ENCODE results near the gene CCDC77.

The CCDC77 gene

GRCh38 chr12:454833-455232 is 53.4 kb downstream of the CCDC77 start:
- DNase-seq = no peak

GRCh38 chr12:455821-456220 is 54.4 kb downstream of the CCDC77 start:
- DNase-seq = no peak

DNA sequence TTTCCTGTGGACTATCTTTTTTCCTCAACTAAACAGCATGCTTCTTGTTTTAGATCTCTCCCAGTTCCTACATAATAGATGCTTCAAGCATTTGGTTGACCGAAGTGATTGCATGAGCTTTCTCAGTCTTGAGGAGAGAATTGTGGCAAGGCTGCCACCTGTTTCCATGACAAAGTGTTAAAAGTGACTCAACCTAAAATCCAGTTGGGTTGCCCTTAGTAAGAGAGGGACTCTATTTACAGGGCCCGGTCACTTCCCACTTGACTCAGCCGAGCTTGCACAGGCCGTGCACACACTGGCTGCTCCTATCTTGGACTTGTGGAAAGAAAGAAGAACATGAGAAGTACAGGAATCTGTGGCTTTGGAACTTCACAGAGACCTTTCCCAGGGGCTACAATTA is 56.2 kb downstream of the CCDC77 start:
- no peak for DNase-seq

DNA sequence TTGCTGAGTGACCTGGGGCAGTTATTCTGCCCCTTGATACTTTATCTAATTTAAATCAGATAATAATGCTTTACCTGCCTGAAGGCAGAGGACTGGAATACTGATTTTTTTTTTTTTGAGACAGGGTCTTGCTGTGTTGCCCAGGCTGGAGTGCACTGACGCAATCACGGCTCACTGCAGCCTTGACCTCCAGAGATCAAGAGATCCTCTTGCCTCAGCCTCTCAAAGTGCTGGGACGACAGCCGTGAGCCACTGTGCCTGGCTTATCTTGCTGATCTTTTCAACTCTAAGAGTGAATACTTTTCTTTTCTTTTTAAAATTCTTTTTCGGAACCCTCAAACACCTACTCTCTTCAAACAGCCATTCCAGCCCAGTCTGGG is 57.6 kb downstream of the CCDC77 start:
- peak; percentile 15 for DNase-seq

DNA sequence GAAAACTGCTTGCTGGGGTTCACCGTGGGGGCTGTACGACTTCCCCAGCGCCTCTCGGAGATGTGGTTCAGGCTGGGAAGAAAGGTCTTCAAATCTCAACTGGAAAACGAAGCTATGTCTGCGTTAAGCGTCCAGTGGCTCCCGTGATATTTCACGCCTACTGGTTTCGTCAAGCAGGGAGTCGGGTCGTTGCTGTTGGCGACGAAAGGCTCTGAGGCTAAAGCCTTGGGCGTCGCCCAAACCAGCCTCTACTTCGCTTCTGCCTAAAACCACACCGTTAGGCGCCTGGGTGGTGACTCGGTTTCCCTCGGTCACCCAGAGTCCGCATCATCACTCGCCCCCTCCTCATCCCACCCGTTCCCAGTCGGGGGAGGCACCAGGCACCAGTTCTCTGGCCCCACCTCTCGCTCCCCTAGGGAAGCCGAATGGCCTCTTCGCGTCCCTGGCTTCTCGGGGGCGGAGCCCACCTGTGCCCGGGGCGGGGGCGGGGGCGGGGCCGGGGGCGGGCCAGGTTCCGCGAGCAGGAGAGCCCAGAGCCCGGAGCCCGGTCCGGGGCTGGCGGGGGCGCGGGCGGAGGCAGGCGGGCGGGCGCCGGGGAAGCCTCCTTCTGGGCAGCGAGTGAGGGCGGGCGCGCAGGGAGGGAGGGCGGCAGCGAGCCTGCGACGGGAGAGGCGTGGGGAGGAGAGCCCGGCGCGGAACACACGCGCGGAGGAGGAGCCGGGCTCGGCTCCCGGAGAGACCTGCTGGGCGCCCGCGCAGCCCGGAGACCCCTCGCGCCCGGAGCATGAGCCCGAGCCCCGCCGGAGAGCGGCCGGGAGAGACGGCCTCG is 58.2 kb downstream of the CCDC77 start, which contains the start of gene B4GALNT3:
Gene B4GALNT3, plus strand, starts transcription at position 510 of the 829 bp plus-strand sequence. CDS start 438 bp downstream, outside the sequence.
- peak; percentile 73 for DNase-seq

- peak; percentile 53 for DNase-seq
Measured at GRCh38 chr12:460261-461230, 59.1 kb downstream of the CCDC77 start.

DNA sequence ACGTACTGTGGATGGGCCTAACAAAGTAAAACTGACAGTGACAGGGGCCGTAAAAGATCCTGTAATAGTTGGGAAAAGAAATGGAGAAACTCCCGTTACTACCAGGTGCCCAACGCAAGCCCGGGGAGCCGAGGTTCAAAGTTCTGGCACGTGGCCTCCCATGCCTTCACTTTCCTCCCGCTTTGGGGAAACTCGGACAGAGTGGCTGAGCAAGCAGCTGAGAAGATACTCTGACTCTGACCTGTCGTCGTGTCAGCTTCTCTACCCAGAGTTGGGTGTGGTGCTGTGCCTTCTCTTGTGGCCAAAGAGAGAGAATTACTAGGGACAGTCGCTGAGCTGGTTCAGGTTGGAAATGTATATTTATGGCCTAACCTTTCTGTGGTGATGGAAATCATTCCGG is 60.0 kb downstream of the CCDC77 start:
- no peak for DNase-seq

- DNase-seq = no peak
Measured at GRCh38 chr12:462936-463705, 61.7 kb downstream of the CCDC77 start.

- DNase-seq = no peak
Measured at GRCh38 chr12:464484-465267, 63.2 kb downstream of the CCDC77 start.

DNA sequence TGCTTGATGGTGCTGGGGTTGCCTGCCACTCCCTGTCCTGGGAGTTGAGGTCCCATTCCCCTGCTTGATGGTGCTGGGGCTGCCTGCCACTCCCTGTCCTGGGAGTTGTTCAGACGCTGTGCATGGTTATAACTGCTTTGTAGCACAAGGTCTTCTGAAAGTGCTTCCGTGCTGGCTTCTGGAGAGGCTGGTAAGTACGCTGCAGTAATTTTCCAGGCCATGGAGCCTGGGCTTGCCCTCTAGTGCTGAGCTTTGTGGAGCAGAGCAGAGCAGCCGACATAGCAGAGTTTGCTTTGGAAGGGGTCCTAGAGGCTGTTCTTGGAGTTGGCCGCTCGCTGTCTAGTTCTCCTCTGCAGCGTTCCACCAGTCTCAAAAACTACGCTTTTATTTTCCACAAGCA is 64.6 kb downstream of the CCDC77 start:
- no peak for DNase-seq

- DNase-seq = no peak
Measured at GRCh38 chr12:466762-467161, 65.3 kb downstream of the CCDC77 start.

DNA sequence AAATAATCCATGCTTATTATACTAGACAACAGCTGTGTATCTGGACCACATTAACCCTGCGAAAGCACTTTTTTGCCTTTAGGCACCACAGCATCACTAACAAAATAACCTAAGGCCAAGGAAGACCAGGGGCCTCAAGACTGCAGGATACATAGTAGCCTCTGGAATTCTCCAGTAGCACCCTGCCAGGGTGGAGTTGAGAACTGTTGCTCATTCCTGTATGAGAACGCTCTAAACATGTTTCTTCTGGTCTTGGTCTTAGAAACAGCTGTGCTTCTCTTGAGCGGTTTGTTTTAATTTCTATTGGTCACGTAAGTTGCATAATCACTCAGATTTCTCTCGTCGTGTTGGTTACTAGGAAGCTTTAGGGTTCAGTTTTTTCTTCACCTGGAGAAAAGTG is 66.1 kb downstream of the CCDC77 start:
- DNase-seq = no peak

DNA sequence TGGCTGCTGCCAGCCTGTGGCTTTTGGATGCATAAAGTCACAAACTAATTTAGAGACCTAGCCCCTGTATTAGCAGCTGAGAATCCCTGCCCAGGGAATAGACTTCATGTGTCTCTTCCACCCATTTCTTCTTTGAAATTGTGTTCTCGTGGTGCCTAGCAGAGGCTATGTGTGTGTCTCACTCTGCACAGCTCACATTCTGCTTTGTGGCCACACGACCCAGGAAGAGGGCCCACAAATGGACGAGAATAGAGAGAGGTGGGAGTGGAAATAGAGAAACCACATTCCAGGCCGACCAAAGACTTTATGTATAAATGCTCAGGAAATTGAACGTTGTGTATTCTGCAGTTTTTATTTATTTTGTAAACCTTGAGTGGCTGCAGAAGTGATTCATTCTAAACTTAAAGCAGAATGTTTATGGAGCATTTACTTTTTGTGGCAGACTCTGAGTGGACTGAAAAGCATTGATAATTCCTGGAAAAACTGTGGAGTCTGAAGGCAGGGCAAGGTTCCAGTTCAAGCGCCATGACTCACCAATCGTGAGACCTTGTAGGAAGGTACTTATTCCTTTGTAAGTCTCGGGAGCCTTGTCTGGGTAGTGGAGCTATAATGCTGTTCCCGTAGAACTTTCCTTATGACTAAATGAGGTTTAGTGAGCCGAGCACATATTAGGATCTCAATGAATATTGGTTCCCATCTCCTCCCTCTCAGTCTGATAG is 67.4 kb downstream of the CCDC77 start:
- DNase-seq = no peak

DNA sequence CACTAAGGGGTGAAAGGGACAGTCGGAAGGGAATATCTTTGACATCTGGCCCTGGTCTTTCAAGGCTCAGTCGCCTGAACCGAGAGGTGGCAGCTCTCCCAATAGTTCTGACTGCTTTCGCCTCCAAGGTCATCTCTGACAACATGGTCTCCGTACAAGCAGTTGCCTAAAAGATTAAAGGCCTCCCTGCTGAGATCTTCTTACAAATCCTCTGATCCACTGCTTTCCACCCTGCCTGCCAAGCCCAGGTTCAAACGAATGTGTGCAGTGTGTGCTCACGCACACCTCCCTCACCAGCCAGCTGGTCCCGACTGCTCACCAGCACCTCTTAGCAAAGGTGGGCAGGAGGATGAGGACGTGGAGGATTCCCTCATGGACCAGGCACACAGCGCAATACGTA is 68.7 kb downstream of the CCDC77 start:
- DNase-seq = no peak

GRCh38 chr12:473198-473597 is 71.8 kb downstream of the CCDC77 start:
- no peak for DNase-seq

DNA sequence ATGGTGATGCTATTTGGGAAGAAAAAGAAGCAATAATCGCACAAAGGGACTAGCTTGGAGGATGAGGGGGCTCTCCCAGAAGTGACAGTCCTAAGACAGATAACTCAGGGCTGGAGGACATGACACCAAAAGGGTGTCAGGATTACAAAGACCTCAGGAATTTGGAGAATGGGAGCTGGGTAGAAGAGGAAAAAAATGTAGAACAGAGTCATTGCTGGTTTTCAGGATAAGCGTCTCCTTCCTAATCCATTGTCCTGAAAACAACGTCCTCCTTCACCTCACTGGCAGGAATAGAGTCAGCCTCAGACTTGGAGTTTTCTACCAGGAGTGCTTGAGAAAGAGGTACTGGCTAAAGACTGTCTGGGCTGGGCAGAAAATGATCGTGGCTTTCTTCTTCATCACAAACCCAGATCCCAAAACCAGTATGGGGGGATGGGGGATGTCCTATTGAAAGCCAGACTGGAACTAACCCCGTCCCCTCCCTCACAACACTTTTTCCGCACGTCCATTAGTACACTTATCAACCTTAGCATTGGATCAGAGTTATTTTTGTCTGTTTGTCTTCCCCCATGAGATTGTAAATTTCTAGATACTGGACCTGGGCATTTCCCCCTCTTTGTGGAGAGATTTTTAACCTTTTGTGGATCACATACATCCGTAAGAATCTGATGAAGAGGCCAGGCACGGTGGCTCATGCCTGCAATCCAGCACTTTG is 72.6 kb downstream of the CCDC77 start:
- no peak for DNase-seq

DNA sequence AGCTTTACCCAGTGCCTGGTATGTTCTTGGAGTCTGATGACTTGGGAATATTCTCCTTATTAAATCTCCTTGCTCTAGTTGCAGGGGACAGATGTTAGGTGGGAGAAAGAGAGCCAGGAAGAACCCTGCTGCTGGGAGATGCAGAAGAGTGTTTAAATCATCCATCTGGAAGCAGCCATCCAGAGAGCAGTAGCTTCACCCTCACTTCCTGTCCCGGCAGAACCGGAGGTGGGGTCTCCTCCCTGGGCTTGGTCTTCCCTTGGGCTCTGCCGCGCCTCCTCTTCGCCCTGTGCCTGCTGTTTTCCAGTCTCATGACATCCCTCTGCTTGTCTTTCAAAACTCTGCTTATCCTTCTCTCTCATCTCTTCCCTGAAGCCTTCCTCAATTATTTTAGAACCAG is 73.8 kb downstream of the CCDC77 start:
- no peak for DNase-seq

DNA sequence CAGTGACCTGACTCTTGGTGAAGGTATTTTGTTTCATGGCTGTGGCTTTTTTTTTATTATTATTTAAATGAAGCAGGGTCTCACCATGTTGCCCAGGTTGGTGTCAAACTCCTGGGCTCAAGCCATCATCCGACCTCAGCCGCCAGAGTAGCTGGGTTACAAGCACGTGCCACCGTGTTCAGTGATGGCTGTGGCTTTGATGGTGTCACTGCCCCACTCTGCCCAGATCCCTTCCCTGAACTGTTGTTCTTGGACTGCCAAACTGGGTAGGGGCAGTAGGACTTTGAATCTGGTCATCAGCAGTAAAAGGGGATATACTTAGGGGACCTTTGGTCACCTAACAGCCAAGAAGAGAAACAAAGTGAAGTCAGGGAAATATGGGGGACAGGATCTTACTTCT is 77.7 kb downstream of the CCDC77 start:
- no peak for DNase-seq

GRCh38 chr12:480831-481816 is 79.7 kb downstream of the CCDC77 start:
- peak; percentile 39 for DNase-seq

Data from eye (tissue), 1 donor.